ENCODE data around the gene SLC35E1.

The SLC35E1 gene

DNA sequence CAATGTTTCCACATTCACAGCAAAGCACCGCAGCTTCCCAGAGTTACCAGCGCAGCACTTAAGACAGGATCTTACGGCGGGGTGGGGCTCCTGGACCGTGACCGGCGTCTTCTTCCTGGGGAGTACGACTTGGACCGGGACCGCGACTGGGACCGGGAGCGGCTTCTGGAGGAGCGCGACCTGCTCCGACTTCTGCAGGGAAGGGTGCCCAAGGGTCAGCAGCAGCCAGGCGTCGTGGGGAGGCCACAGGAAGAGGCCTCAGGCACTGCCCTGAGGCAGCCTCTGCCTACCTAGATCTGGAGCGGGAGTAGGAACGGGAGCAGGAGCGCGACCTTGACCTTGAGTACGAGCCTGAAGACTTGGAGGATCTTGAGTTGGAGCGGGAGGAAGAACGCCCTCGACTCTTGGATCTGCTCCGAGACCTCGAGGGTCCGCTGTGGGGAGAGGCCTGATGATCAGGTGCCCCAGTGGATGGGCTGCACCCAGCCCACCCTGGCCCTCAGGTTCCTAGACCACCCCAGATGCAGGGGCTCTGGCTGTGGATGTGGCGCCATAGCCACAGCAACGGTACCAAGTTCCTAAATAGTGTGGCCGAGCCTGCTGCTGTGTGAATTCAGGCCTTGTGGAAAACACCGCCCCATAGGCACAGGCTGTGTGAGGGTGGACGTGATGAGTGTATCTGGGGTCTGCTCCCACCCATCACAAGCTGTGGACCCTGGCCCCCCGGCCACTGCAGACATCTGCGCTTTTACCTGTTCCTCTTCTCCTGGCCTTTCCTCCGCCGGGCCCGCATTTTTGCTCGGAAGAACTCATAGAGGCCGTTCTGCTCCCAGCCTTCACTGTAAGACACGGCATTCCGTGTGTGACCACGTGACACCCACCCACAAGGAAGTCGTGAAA lies 51.9 kb downstream of the SLC35E1 start:
- Histone ChIP-seq H3F3A (ENCODE audit: insufficient read depth, low read length) (no peaks in the 10 kb centered on the region), H3K9me3 (ENCODE audit: low read length) (no peaks in the 10 kb centered on the region), H2AFZ (ENCODE audit: low read length) (no peak overlapping the region), H3K9ac (ENCODE audit: low read length) (no peak overlapping the region), H3K4me2 (ENCODE audit: low read length) (no peak overlapping the region), H3K4me3 (ENCODE audit: low read depth, low read length, poor library complexity, severe bottlenecking) (no peak overlapping the region), H3K27me3 (ENCODE audit: insufficient read depth, low read length) (no peaks in the 10 kb centered on the region), H3K36me3 (ENCODE audit: insufficient read depth, low read length) (peaks cover 92% of the 10 kb centered on the region), H3K79me2 (ENCODE audit: insufficient read depth, low read length) (no peaks in the 10 kb centered on the region), H3K4me1 (ENCODE audit: insufficient read depth, low read length, severe bottlenecking) (no peaks in the 10 kb centered on the region), H3K9me2 (ENCODE audit: low read depth, low read length) (no peaks in the 10 kb centered on the region), H4K20me1 (ENCODE audit: insufficient read depth, low read length) (no peaks in the 10 kb centered on the region), H3K27ac (ENCODE audit: low read depth, low read length, poor library complexity, severe bottlenecking) (no peak overlapping the region)
- TF ChIP-seq EZH2 (IDR thresholded peaks at IDR 0.05; ENCODE audit: borderline replicate concordance, low read length) = no peak
- TF ChIP-seq, protein P1, sequence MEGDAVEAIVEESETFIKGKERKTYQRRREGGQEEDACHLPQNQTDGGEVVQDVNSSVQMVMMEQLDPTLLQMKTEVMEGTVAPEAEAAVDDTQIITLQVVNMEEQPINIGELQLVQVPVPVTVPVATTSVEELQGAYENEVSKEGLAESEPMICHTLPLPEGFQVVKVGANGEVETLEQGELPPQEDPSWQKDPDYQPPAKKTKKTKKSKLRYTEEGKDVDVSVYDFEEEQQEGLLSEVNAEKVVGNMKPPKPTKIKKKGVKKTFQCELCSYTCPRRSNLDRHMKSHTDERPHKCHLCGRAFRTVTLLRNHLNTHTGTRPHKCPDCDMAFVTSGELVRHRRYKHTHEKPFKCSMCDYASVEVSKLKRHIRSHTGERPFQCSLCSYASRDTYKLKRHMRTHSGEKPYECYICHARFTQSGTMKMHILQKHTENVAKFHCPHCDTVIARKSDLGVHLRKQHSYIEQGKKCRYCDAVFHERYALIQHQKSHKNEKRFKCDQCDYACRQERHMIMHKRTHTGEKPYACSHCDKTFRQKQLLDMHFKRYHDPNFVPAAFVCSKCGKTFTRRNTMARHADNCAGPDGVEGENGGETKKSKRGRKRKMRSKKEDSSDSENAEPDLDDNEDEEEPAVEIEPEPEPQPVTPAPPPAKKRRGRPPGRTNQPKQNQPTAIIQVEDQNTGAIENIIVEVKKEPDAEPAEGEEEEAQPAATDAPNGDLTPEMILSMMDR (IDR thresholded peaks at IDR 0.05; ENCODE audit: low read length) = no peak

DNA sequence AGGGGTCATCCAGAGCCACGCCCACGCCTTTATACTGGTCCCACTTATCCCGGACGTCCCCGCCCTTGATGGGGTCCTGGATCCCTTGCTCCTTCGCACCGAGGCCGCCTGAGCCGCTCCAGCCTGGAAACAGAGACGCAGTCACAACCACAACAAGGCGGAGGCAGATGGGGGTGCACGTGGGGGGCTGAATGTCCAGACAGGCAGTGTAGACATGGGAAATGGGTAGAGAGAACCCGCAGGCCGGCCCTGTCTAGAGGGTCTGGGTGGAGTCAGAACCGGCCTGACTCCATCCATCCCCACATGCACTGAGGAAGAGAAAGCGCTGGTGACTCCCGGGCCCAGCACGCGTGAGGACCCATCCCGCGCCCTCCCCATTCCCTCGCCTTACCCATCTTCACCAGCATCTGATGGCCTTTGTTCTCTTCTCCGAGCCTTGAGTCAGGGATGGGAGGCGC lies 53.0 kb downstream of the SLC35E1 start:
- TF ChIP-seq, protein P1 (IDR thresholded peaks at IDR 0.05; ENCODE audit: low read length) = no peak
- TF ChIP-seq EZH2 (IDR thresholded peaks at IDR 0.05; ENCODE audit: borderline replicate concordance, low read length) = no peak
- Histone ChIP-seq H3K79me2 (ENCODE audit: insufficient read depth, low read length) (no peaks in the 10 kb centered on the region), H3K9ac (ENCODE audit: low read length) (no peak overlapping the region), H3F3A (ENCODE audit: insufficient read depth, low read length) (no peaks in the 10 kb centered on the region), H4K20me1 (ENCODE audit: insufficient read depth, low read length) (no peaks in the 10 kb centered on the region), H3K9me3 (ENCODE audit: low read length) (no peaks in the 10 kb centered on the region), H3K27me3 (ENCODE audit: insufficient read depth, low read length) (no peaks in the 10 kb centered on the region), H3K4me1 (ENCODE audit: insufficient read depth, low read length, severe bottlenecking) (no peaks in the 10 kb centered on the region), H3K9me2 (ENCODE audit: low read depth, low read length) (no peaks in the 10 kb centered on the region), H3K27ac (ENCODE audit: low read depth, low read length, poor library complexity, severe bottlenecking) (no peak overlapping the region), H3K4me3 (ENCODE audit: low read depth, low read length, poor library complexity, severe bottlenecking) (no peak overlapping the region), H3K4me2 (ENCODE audit: low read length) (no peak overlapping the region), H3K36me3 (ENCODE audit: insufficient read depth, low read length) (peaks cover 84% of the 10 kb centered on the region), H2AFZ (ENCODE audit: low read length) (no peak overlapping the region)

- Histone ChIP-seq H3K9me3 (ENCODE audit: low read length) (no peaks in the 10 kb centered on the region), H3K27ac (ENCODE audit: low read depth, low read length, poor library complexity, severe bottlenecking) (no peak overlapping the region), H3K9ac (ENCODE audit: low read length) (no peak overlapping the region), H4K20me1 (ENCODE audit: insufficient read depth, low read length) (no peaks in the 10 kb centered on the region), H2AFZ (ENCODE audit: low read length) (no peak overlapping the region), H3K4me2 (ENCODE audit: low read length) (no peak overlapping the region), H3K4me1 (ENCODE audit: insufficient read depth, low read length, severe bottlenecking) (no peaks in the 10 kb centered on the region), H3K27me3 (ENCODE audit: insufficient read depth, low read length) (no peaks in the 10 kb centered on the region), H3K9me2 (ENCODE audit: low read depth, low read length) (no peaks in the 10 kb centered on the region), H3K36me3 (ENCODE audit: insufficient read depth, low read length) (peaks cover 79% of the 10 kb centered on the region), H3K79me2 (ENCODE audit: insufficient read depth, low read length) (no peaks in the 10 kb centered on the region), H3K4me3 (ENCODE audit: low read depth, low read length, poor library complexity, severe bottlenecking) (no peak overlapping the region), H3F3A (ENCODE audit: insufficient read depth, low read length) (no peaks in the 10 kb centered on the region)
- TF ChIP-seq, protein P1 (IDR thresholded peaks at IDR 0.05; ENCODE audit: low read length) = peak; percentile 27; the same call in 1 of the 2 replicates
- no peak for TF ChIP-seq EZH2 (IDR thresholded peaks at IDR 0.05; ENCODE audit: borderline replicate concordance, low read length)
Observed at GRCh38 chr19:16518483-16519229, 53.6 kb downstream of the SLC35E1 start.

All from OCI-LY1 (cell line).